Vagina (tissue), 2 donors: ENCODE results near the gene COL11A1.

Experiments
- POLR2A ChIP-seq, 2 donors: fragments of 450-650 bp; IDR thresholded peaks; one replicate each; pipeline ENCODE4 v1.6.1; 2017; ENCODE audit warnings: antibody characterized with exemption in 2 of 2, mild to moderate bottlenecking in 2 of 2, moderate library complexity in 2 of 2
- POLR2AphosphoS5 ChIP-seq, 2 donors: sonication (generic); formaldehyde crosslinking; IDR thresholded peaks; one replicate each; pipeline ENCODE4 v1.9.0; 2017; ENCODE audit warnings: antibody characterized with exemption in 2 of 2, mild to moderate bottlenecking in 2 of 2, low read depth in 1 of 2; ENCODE audit not compliant: insufficient read depth in 1 of 2
- TF ChIP-seq, protein P1 (sequence below), 3 experiments: fragments of 450-650 bp in 2 of 3; fragments of 200-600 bp in 1 of 3; sonication (generic) in 1 of 3; IDR thresholded peaks; one replicate each; pipeline ENCODE4 v1.5.1; 2017 to 2019; ENCODE audit warnings: antibody characterized with exemption in 3 of 3, mild to moderate bottlenecking in 2 of 3, moderate library complexity in 2 of 3

DNA sequence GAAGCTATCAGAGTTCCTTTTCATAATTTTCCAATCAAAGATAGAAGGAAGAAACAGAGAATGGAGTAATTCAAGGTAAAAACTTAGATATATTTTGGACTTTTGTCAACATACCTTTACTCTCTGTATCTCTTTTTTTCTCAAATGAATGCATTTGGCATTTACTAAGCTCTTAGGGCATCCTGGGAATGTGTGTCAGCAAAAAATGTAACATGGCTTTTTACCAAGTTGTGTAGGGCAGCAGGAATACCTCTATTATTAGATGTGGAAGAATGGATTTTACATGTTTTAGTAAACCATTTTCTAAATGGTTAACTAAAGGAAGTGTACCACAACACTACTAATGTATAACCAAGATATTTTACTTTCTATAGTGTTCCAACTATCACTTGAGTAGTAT, 4.2 kb upstream of the COL11A1 start:
- TF ChIP-seq POLR2A (IDR thresholded peaks at IDR 0.05) (no peak), POLR2AphosphoS5 (IDR thresholded peaks at IDR 0.05; ENCODE audit: insufficient read depth in 1 of 2, low read depth in 1 of 2) (no peak)
- TF ChIP-seq, protein P1, sequence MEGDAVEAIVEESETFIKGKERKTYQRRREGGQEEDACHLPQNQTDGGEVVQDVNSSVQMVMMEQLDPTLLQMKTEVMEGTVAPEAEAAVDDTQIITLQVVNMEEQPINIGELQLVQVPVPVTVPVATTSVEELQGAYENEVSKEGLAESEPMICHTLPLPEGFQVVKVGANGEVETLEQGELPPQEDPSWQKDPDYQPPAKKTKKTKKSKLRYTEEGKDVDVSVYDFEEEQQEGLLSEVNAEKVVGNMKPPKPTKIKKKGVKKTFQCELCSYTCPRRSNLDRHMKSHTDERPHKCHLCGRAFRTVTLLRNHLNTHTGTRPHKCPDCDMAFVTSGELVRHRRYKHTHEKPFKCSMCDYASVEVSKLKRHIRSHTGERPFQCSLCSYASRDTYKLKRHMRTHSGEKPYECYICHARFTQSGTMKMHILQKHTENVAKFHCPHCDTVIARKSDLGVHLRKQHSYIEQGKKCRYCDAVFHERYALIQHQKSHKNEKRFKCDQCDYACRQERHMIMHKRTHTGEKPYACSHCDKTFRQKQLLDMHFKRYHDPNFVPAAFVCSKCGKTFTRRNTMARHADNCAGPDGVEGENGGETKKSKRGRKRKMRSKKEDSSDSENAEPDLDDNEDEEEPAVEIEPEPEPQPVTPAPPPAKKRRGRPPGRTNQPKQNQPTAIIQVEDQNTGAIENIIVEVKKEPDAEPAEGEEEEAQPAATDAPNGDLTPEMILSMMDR (IDR thresholded peaks at IDR 0.05) = no peak
